HG03354 (cell line): ENCODE results near the gene RYR2.
"Not testable (repeated sequence)": the region's sequence is repeated elsewhere in the genome, so short reads cannot be mapped to it uniquely, and the experiment has no call there.

Experiments used
- ATAC-seq: cut with Tn5 transposase; IDR thresholded peaks from one replicate; pipeline ENCODE4 v1.9.1; 2021; ENCODE audit warnings: mild to moderate bottlenecking; ENCODE audit not compliant: unreplicated experiment, poor library complexity, severe bottlenecking

The RYR2 gene

GRCh38 chr1:237578540-237578939, 536.6 kb downstream of the RYR2 start:
- no peak for ATAC-seq

GRCh38 chr1:237580726-237581125, 538.7 kb downstream of the RYR2 start:
- no peak for ATAC-seq

GRCh38 chr1:237583270-237583669, 541.3 kb downstream of the RYR2 start:
- no peak for ATAC-seq

GRCh38 chr1:237583756-237584155, 541.8 kb downstream of the RYR2 start:
- no peak for ATAC-seq

GRCh38 chr1:237590386-237590785, 548.4 kb downstream of the RYR2 start:
- no peak for ATAC-seq

GRCh38 chr1:237591353-237591752, 549.4 kb downstream of the RYR2 start:
- ATAC-seq, result no peak

GRCh38 chr1:237603036-237603568, 561.1 kb downstream of the RYR2 start:
- ATAC-seq, result not testable (repeated sequence)

- ATAC-seq, result no peak
Observed at GRCh38 chr1:237608433-237608832, 566.4 kb downstream of the RYR2 start.

GRCh38 chr1:237610157-237610556, 568.2 kb downstream of the RYR2 start:
- no peak for ATAC-seq

- ATAC-seq, result no peak
Observed at GRCh38 chr1:237613984-237614383, 572.0 kb downstream of the RYR2 start.

GRCh38 chr1:237619553-237619952, 577.6 kb downstream of the RYR2 start:
- ATAC-seq, result no peak

GRCh38 chr1:237634922-237635321, 592.9 kb downstream of the RYR2 start:
- ATAC-seq, result no peak

GRCh38 chr1:237638555-237638954, 596.6 kb downstream of the RYR2 start:
- ATAC-seq, result no peak

- ATAC-seq, result no peak
Observed at GRCh38 chr1:237640011-237640671, 598.2 kb downstream of the RYR2 start.

GRCh38 chr1:237640966-237641365, 599.0 kb downstream of the RYR2 start:
- ATAC-seq, result no peak

- ATAC-seq, result no peak
Observed at GRCh38 chr1:237650809-237651208, 608.8 kb downstream of the RYR2 start.

- no peak for ATAC-seq
Observed at GRCh38 chr1:237655778-237656177, 613.8 kb downstream of the RYR2 start.

- peak; percentile 48 for ATAC-seq
Observed at GRCh38 chr1:237664348-237664747, 622.4 kb downstream of the RYR2 start.

- no peak for ATAC-seq
Observed at GRCh38 chr1:237670302-237670701, 628.3 kb downstream of the RYR2 start.

GRCh38 chr1:237671262-237671661, 629.3 kb downstream of the RYR2 start:
- ATAC-seq, result no peak

GRCh38 chr1:237671935-237672334, 630.0 kb downstream of the RYR2 start:
- ATAC-seq, result no peak

GRCh38 chr1:237672748-237673147, 630.8 kb downstream of the RYR2 start:
- no peak for ATAC-seq
